Neural cell (in vitro differentiated cells): ENCODE data around the gene SH3PXD2A. TPM values are rescaled to one million over a fixed set of nuclear protein-coding genes. Genes with fewer than 3 reads are reported as not detected.

Source experiments
- H2AFZ ChIP-seq: fragments of 200-600, 300-800 bp; sonication (generic), shearing (Covaris generic); 2 replicates; pipeline ENCODE4 v1.6.0; 2014; ENCODE audit warnings: low read depth, mild to moderate bottlenecking, antibody characterized with exemption, low read length, moderate library complexity
- H3F3A ChIP-seq: fragments of 200-600 bp; shearing (Covaris generic); 2 replicates; pipeline ENCODE4 v1.6.1; 2016; ENCODE audit warnings: mild to moderate bottlenecking, moderate library complexity, mixed read lengths, antibody characterized with exemption, low read length; ENCODE audit not compliant: insufficient read depth, poor library complexity, severe bottlenecking
- H3K27ac ChIP-seq: fragments of 200-600, 300-800 bp; sonication (generic), shearing (Covaris generic); 2 replicates; pipeline ENCODE4 v1.5.1; 2014; ENCODE audit warnings: mild to moderate bottlenecking, low read length, moderate library complexity
- H3K27me3 ChIP-seq: fragments of 300-800, 200-600 bp; sonication (generic), shearing (Covaris generic); 2 replicates; pipeline ENCODE4 v1.6.0; 2014; ENCODE audit warnings: mild to moderate bottlenecking, low read depth, low read length, moderate library complexity; ENCODE audit not compliant: insufficient read depth
- H3K36me3 ChIP-seq: fragments of 300-800, 200-600 bp; sonication (generic), shearing (Covaris generic); 2 replicates; pipeline ENCODE4 v1.5.1; 2014; ENCODE audit warnings: mild to moderate bottlenecking, antibody characterized with exemption, low read length, moderate library complexity; ENCODE audit not compliant: insufficient read depth
- H3K4me2 ChIP-seq: fragments of 300-800, 200-600 bp; sonication (generic), shearing (Covaris generic); 2 replicates; pipeline ENCODE4 v1.6.0; 2014; ENCODE audit warnings: mild to moderate bottlenecking, low read length
- H3K4me3 ChIP-seq: fragments of 300-800, 200-600 bp; sonication (generic), shearing (Covaris generic); 2 replicates; pipeline ENCODE4 v1.5.1; 2014; ENCODE audit warnings: mild to moderate bottlenecking, low read length, moderate library complexity
- H3K79me2 ChIP-seq: fragments of 200-600 bp; shearing (Covaris generic); replicated peaks from 2 replicates; pipeline ENCODE4 v1.6.0; 2014; ENCODE audit warnings: mild to moderate bottlenecking, low read length, moderate library complexity; ENCODE audit not compliant: insufficient read depth
- H3K9ac ChIP-seq: fragments of 300-800, 200-600 bp; sonication (generic), shearing (Covaris generic); 2 replicates; pipeline ENCODE4 v1.6.1; 2016; ENCODE audit warnings: mild to moderate bottlenecking, low read length, mixed read lengths
- H3K9me2 ChIP-seq: fragments of 200-600 bp; shearing (Covaris generic); 2 replicates; pipeline ENCODE4 v1.6.1; 2016; ENCODE audit warnings: mild to moderate bottlenecking, low read length, mixed read lengths; ENCODE audit not compliant: insufficient read depth
- H3K9me3 ChIP-seq: fragments of 200-600, 300-800 bp; sonication (generic), shearing (Covaris generic); 2 replicates; pipeline ENCODE4 v1.6.1; 2016; ENCODE audit warnings: mild to moderate bottlenecking, mixed run types, low read length, moderate library complexity, mixed read lengths
- H4K20me1 ChIP-seq: fragments of 200-600 bp; shearing (Covaris generic); 2 replicates; pipeline ENCODE4 v1.6.1; 2016; ENCODE audit warnings: mild to moderate bottlenecking, mixed run types; ENCODE audit not compliant: insufficient read depth
- CTCF ChIP-seq: fragments of 450-650 bp; IDR thresholded peaks from 2 replicates; pipeline ENCODE4 v1.5.1; 2014; ENCODE audit warnings: antibody characterized with exemption, mild to moderate bottlenecking, moderate library complexity; ENCODE audit not compliant: poor library complexity, severe bottlenecking
- EP300 ChIP-seq: fragments of 450-650 bp; conservative IDR thresholded peaks from 2 replicates; pipeline ENCODE4 v1.6.1; 2014; ENCODE audit warnings: antibody characterized with exemption, mild to moderate bottlenecking, moderate library complexity; ENCODE audit not compliant: poor library complexity, severe bottlenecking
- EZH2 ChIP-seq: fragments of 200-600, 300-800 bp; shearing (Covaris generic), sonication (generic); IDR thresholded peaks from 2 replicates; pipeline ENCODE4 v1.6.1; 2014; ENCODE audit warnings: antibody characterized with exemption, low read length, borderline replicate concordance, mild to moderate bottlenecking; ENCODE audit not compliant: insufficient read depth, poor library complexity, severe bottlenecking
- MXI1 ChIP-seq: fragments of 450-650 bp; conservative IDR thresholded peaks from 2 replicates; pipeline ENCODE4 v1.6.1; 2014; ENCODE audit warnings: antibody characterized with exemption, mild to moderate bottlenecking; ENCODE audit not compliant: poor library complexity, severe bottlenecking
- POLR2AphosphoS5 ChIP-seq: IDR thresholded peaks from 2 replicates; pipeline ENCODE4 v1.6.1; 2012
- RAD21 ChIP-seq: fragments of 450-650 bp; conservative IDR thresholded peaks from 2 replicates; pipeline ENCODE4 v1.6.1; 2014; ENCODE audit warnings: antibody characterized with exemption, mild to moderate bottlenecking, moderate library complexity
- REST ChIP-seq: IDR thresholded peaks from 2 replicates; pipeline ENCODE4 v1.6.1; 2012; ENCODE audit warnings: borderline replicate concordance
- SMC3 ChIP-seq: fragments of 450-650 bp; conservative IDR thresholded peaks from 2 replicates; pipeline ENCODE4 v1.6.1; 2014; ENCODE audit warnings: antibody characterized with exemption, mild to moderate bottlenecking, moderate library complexity; ENCODE audit not compliant: poor library complexity
- TAF1 ChIP-seq: IDR thresholded peaks from 2 replicates; pipeline ENCODE4 v1.6.1; 2012; ENCODE audit warnings: low read depth
- polyA plus RNA-seq: library from polyadenylated mRNA; depleted of rRNA; stranded (reverse); fragments of >200 nt; gene quantifications from 2 replicates; pipeline ENCODE4 v1.2.3, GENCODE V29; 2014

Gene SH3PXD2A
- polyA plus RNA-seq, 1 donor from 2014 or later: 5.2 TPM

GRCh38 chr10:103882285-103883007, 27.1 kb upstream of the SH3PXD2A start:
- TF ChIP-seq RAD21 (no peak), REST (no peak), CTCF (no peak), SMC3 (no peak), TAF1 (no peak), EZH2 (no peak), POLR2AphosphoS5 (no peak), MXI1 (no peak)
- Histone ChIP-seq H3K9me3 (no peaks in the 10 kb centered on the region), H2AFZ (no peak overlapping the region), H3F3A (peaks cover 10% of the 10 kb centered on the region), H3K36me3 (no peaks in the 10 kb centered on the region), H3K27ac (peak overlapping the region; percentile 75), H3K27me3 (no peaks in the 10 kb centered on the region), H3K9me2 (no peaks in the 10 kb centered on the region), H3K9ac (peak overlapping the region; percentile 52), H3K4me3 (peak overlapping the region; percentile 47), H4K20me1 (no peaks in the 10 kb centered on the region), H3K4me2 (no peak overlapping the region), H3K79me2 (no peaks in the 10 kb centered on the region)

- H3K4me2 ChIP-seq: no peak overlapping the region
- TF ChIP-seq CTCF (peak; percentile 51), TAF1 (no peak), POLR2AphosphoS5 (peak; percentile 98), EP300 (peak; percentile 98), REST (peak; percentile 66), RAD21 (peak; percentile 26), MXI1 (peak; percentile 59), SMC3 (no peak), EZH2 (no peak)
These were observed 26.3 kb upstream of the SH3PXD2A start for GRCh38 chr10:103881416-103882284.

More at GRCh38 chr10:103881416-103882284, 26.3 kb upstream of the SH3PXD2A start:
- Histone ChIP-seq H3K9ac (peak overlapping the region; percentile 52), H3K4me3 (peak overlapping the region; percentile 47), H3K79me2 (no peaks in the 10 kb centered on the region), H3K9me2 (no peaks in the 10 kb centered on the region), H3F3A (peaks cover 10% of the 10 kb centered on the region), H3K36me3 (no peaks in the 10 kb centered on the region), H3K9me3 (no peaks in the 10 kb centered on the region), H2AFZ (peak overlapping the region; percentile 7), H3K27me3 (no peaks in the 10 kb centered on the region), H4K20me1 (no peaks in the 10 kb centered on the region), H3K27ac (peak overlapping the region; percentile 75)
